ENCODE results near the gene HYLS1. TPM values are rescaled to one million over a fixed set of nuclear protein-coding genes. Genes with fewer than 3 reads are reported as not detected.

Gene HYLS1
- 5.4 TPM for total RNA-seq

DNA sequence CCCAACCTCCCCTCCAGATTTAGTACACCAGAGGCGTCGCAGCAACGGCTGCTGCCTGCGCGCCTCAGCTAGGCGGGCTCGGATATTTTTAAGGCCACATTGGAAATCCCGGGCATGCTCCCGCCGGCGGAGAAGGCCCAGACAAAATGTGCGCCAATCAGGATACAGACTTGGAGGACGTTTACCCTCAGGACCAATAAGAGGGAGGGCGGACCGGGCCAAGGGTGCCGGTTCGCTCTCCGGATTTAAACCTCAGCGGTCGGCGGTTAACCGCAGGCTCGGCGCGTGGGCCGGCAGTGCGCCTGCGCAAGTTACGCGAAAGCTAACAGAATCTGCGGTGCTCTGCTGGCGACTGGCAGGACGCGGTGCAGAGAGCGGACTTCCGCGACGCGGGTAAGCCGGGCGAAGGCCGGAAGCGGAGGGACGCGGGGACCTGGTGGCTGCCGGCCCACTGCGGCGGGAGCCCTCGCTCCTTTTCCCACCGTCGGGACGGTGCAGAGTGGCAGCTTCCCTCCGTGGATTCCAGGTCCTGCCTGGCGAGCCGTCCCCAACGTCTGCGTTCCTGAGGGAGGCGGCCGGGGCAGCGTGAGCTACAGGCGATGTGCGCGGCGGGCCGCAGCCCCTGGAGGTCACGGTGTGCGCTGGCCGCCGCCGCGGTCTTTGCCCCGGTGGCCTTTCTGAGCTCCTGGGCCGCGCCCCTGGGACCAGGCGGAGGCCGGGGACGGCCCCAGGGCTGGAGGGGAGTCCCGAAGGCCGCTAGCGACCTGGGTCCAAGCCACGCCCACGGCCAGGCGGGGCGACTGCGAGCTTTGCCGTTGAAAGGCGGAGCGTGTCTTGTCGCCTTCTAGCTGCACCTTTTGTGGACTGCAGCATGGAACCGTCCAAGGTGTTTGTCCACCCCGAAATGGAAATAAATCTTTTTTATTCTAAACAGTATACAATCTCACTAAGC lies at the start of gene HYLS1:
TSS of gene HYLS1 (plus strand) at position 296 of the 952 bp plus-strand sequence. CDS start 11,701 bp downstream, outside the sequence.

GRCh38 chr11:125902927-125903710 lies 15.7 kb downstream of the HYLS1 start, which contains the start of gene PUS3:
Gene PUS3 (minus strand): TSS chr11:125903206. CDS start chr11:125896284, 6,922 bp downstream.

GRCh38 chr11:125903711-125904659 lies 16.5 kb downstream of the HYLS1 start, which contains the start of gene DDX25:
Gene DDX25 (plus strand): TSS chr11:125904508. CDS start chr11:125904518, 10 bp downstream.

GRCh38 chr11:125945797-125946520 lies 58.5 kb downstream of the HYLS1 start, which contains the start of gene VSIG10L2:
Gene VSIG10L2 (plus strand): TSS chr11:125946044. CDS start chr11:125946056, 12 bp downstream.

Other genes with a start within 250 kb of the HYLS1 start
- not detected for gene ACRV1, start 206.8 kb upstream of the HYLS1 start, total RNA-seq
- not detected for gene PATE1, start 141.4 kb upstream of the HYLS1 start, total RNA-seq
- gene PATE2, start 108.8 kb upstream of the HYLS1 start, total RNA-seq: not detected
- gene PATE3, start 99.5 kb upstream of the HYLS1 start, total RNA-seq: not detected
- gene PATE4, start 54.4 kb upstream of the HYLS1 start, total RNA-seq: not detected
- 8.6 TPM for gene PUS3, start 15.5 kb downstream of the HYLS1 start, total RNA-seq
- 2.2 TPM for gene DDX25, start 16.8 kb downstream of the HYLS1 start, total RNA-seq
- gene VSIG10L2, start 58.4 kb downstream of the HYLS1 start, total RNA-seq: 0.23 TPM
- gene CDON, start 175.2 kb downstream of the HYLS1 start, total RNA-seq: 34.1 TPM